H1 (cell line): ENCODE data around the gene ST6GALNAC4. TPM values are rescaled to one million over a fixed set of nuclear protein-coding genes. Genes with fewer than 3 reads are reported as not detected.

Experiments used
- ASH2L ChIP-seq: fragments of 200-600, 300-600 bp; sonication (generic); IDR thresholded peaks from one replicate; pipeline ENCODE4 v1.7.1; 2017; ENCODE audit warnings: low read length
- BACH1 ChIP-seq: IDR thresholded peaks from 2 replicates; pipeline ENCODE4 v1.6.1; 2012; ENCODE audit warnings: low read length, improper control_type of control experiment
- CBX8 ChIP-seq: fragments of 300-800, 300-1000 bp; sonication (generic); IDR thresholded peaks from 2 replicates; pipeline ENCODE4 v1.7.1; 2016; ENCODE audit warnings: low read depth, low read length, borderline replicate concordance
- CHD1 ChIP-seq: IDR thresholded peaks from 2 replicates; pipeline ENCODE4 v1.6.1; 2012; ENCODE audit warnings: low read depth, low read length, improper control_type of control experiment
- CHD2 ChIP-seq: IDR thresholded peaks from 2 replicates; pipeline ENCODE4 v1.6.1; 2012; ENCODE audit warnings: low read length, improper control_type of control experiment
- CTCF ChIP-seq, 3 experiments: IDR thresholded peaks; 1 replicate in 2 of 3; 2 replicates in 1 of 3; pipeline versions ENCODE4 v1.5.1 to v1.6.1; 2011; ENCODE audit warnings: low read length in 3 of 3, mild to moderate bottlenecking in 3 of 3, inconsistent platforms in 2 of 3, low read depth in 1 of 3, moderate library complexity in 1 of 3; ENCODE audit not compliant: insufficient read depth in 1 of 3; ENCODE audit errors: control extremely low read depth in 1 of 3
- E2F6 ChIP-seq: IDR thresholded peaks from 2 replicates; pipeline ENCODE4 v1.6.1; 2012; ENCODE audit warnings: inconsistent platforms
- EGR1 ChIP-seq: IDR thresholded peaks from 2 replicates; pipeline ENCODE4 v1.6.1; 2011; ENCODE audit warnings: low read depth, low read length, borderline replicate concordance
- GABPA ChIP-seq: IDR thresholded peaks from 2 replicates; pipeline ENCODE4 v1.6.1; 2011; ENCODE audit warnings: mild to moderate bottlenecking, low read length, moderate library complexity, borderline replicate concordance; ENCODE audit not compliant: insufficient read depth
- JUN ChIP-seq: IDR thresholded peaks from 2 replicates; pipeline ENCODE4 v1.6.1; 2011; ENCODE audit warnings: low read depth, mild to moderate bottlenecking, improper control_type of control experiment, low read length
- SP2 ChIP-seq: IDR thresholded peaks from 2 replicates; pipeline ENCODE4 v1.6.1; 2012; ENCODE audit warnings: mild to moderate bottlenecking, low read length, inconsistent platforms
- TAF1 ChIP-seq: IDR thresholded peaks from 2 replicates; pipeline ENCODE4 v1.6.1; 2011; ENCODE audit warnings: mild to moderate bottlenecking, low read depth, low read length
- TAF7 ChIP-seq: optimal IDR thresholded peaks from 2 replicates; pipeline ENCODE3; 2011; ENCODE audit warnings: low read depth, mild to moderate bottlenecking, inconsistent platforms, low read length, moderate library complexity, borderline replicate concordance
- polyA plus RNA-seq, 7 experiments: library from polyadenylated mRNA; depleted of rRNA in 3 of 7; stranded (reverse) in 5 of 7; unstranded in 2 of 7; fragments of >200 nt in 5 of 7; fragments of 200-250 nt in 2 of 7; gene quantifications; 1 replicate in 5 of 7; 2 replicates in 1 of 7; 4 replicates in 1 of 7; pipeline versions ENCODE4 v1.2.1 to v1.2.3, GENCODE V29; 2011 to 2013; ENCODE audit warnings: missing spikeins in 2 of 7, mixed read lengths in 2 of 7
- total RNA-seq: library from RNA; stranded (reverse); fragmentation: NEBNext Ultra II Directional; extraction: Animal tissue kit (Norgen Biotek cat#: 25700); gene quantifications from 2 replicates; pipeline ENCODE4 v1.2.1, GENCODE V29; 2021

ST6GALNAC4 gene
- total and polyA plus RNA-seq, 2 of the 8 experiments (the other 6 are each of a cell fraction or from before 2014, with no cell fraction given): 21.8 to 34.1 TPM

GRCh38 chr9:127930231-127931091, 13.6 kb upstream of the ST6GALNAC4 start, which contains the start of gene PIP5KL1 (continued):
- TF ChIP-seq ASH2L (peak; percentile 29), CTCF (IDR thresholded peaks at IDR 0.05; ENCODE audit: control extremely low read depth in 1 of 3, insufficient read depth in 1 of 3, low read depth in 1 of 3, low read length in 3 of 3) (peak in 1 of 3 experiments; percentile 5; a peak in 1 of 4 replicates), BACH1 (0 out of 2 replicates have a peak, but pooled peaks have one; percentile 8), E2F6 (no peak), TAF1 (no peak), TAF7 (peak; percentile 21), EGR1 (peak; percentile 97), GABPA (0 out of 2 replicates have a peak, but pooled peaks have one; percentile 5), CHD2 (no peak; the same call in 1 of the 2 replicates), CBX8 (no peak), SP2 (peak; percentile 24; the same call in 1 of the 2 replicates), CHD1 (no peak), JUN (no peak)
